Spleen (tissue), 7 donors: ENCODE measurements around the gene NSUN6.

ENCODE experiments used
- CTCF ChIP-seq, 11 experiments: fragments of 200-600 bp in 7 of 11; fragments of 450-650 bp in 4 of 11; sonication (generic) in 4 of 11; IDR thresholded peaks in 8 of 11; conservative IDR thresholded peaks in 3 of 11; 1 replicate in 7 of 11; 2 replicates in 4 of 11; pipeline versions ENCODE4 v1.4.0 to v1.8.0; 2016 to 2021; ENCODE audit warnings: antibody characterized with exemption in 11 of 11, inconsistent platforms in 4 of 11, mild to moderate bottlenecking in 1 of 11
- POLR2A ChIP-seq, 3 donors: fragments of 450-650 bp; IDR thresholded peaks; one replicate each; pipeline ENCODE4 v1.5.1; 2017; ENCODE audit warnings: antibody characterized with exemption in 3 of 3, mild to moderate bottlenecking in 1 of 3
- donor health status: DM: no; HTN: no; CAD: no; lungs with moderate emphysema.
- donor health status: DM: no; HTN: no; CAD: no.
- donor health status: DM: no; HTN: no; CAD: no.

GRCh38 chr10:18539335-18539734 is 112.1 kb downstream of the NSUN6 start:
- TF ChIP-seq CTCF (IDR thresholded peaks at IDR 0.05 in 8 of 11, conservative IDR thresholded peaks at IDR 0.05 in 3 of 11) (no peak), POLR2A (IDR thresholded peaks at IDR 0.05) (no peak)
